H1 (cell line): Measurements from ENCODE around the gene ACTG1. TPM values are rescaled to one million over a fixed set of nuclear protein-coding genes. Genes with fewer than 3 reads are reported as not detected.

ENCODE experiments used
- CTCF ChIA-PET: fragments of 300-600 bp; sonication (Branson Sonifier 250); formaldehyde crosslinking; loops from one replicate; lab custom pipeline; 2021; ENCODE audit not compliant: partially characterized antibody; lab: Charles Lee
- POLR2A ChIA-PET: fragments of 300-600 bp; sonication (Branson Sonifier 250); formaldehyde crosslinking; loops from one replicate; lab custom pipeline; 2021; ENCODE audit warnings: inconsistent platforms; ENCODE audit not compliant: partially characterized antibody; lab: Charles Lee
- DNase-seq, 2 experiments: peaks; one replicate each; pipeline versions ENCODE4 v3.0.0 to v3.0.0-alpha.2; 2010 to 2022; ENCODE audit warnings: low spot score in 2 of 2, low read depth in 1 of 2, mixed read lengths in 1 of 2
- FAIRE-seq: peaks from 2 replicates; lab custom pipeline; 2011; peaks lifted over from hg19 to GRCh38; lab: Jason Lieb, UNC
- H2AFZ ChIP-seq: 2 replicates; pipeline ENCODE4 v1.8.1; 2012; ENCODE audit warnings: low read length, inconsistent platforms
- H2AK5ac ChIP-seq: 2 replicates; pipeline ENCODE4 v1.6.1; 2013; ENCODE audit warnings: low read depth, low read length
- H2BK120ac ChIP-seq: replicated peaks from 2 replicates; pipeline ENCODE3; 2013; ENCODE audit warnings: low read depth, low read length, inconsistent platforms
- H2BK12ac ChIP-seq: 2 replicates; pipeline ENCODE4 v1.6.1; 2013; ENCODE audit warnings: low read depth, low read length
- H2BK15ac ChIP-seq: 2 replicates; pipeline ENCODE4 v1.6.1; 2013; ENCODE audit warnings: low read length
- H2BK20ac ChIP-seq: 2 replicates; pipeline ENCODE4 v1.6.1; 2013; ENCODE audit warnings: low read length
- H2BK5ac ChIP-seq: 2 replicates; pipeline ENCODE4 v1.6.1; 2013; ENCODE audit warnings: low read depth, low read length
- H3K14ac ChIP-seq: 2 replicates; pipeline ENCODE4 v1.6.1; 2013; ENCODE audit warnings: inconsistent platforms; ENCODE audit not compliant: insufficient read length
- H3K18ac ChIP-seq: 2 replicates; pipeline ENCODE4 v1.6.1; 2013; ENCODE audit warnings: low read length; ENCODE audit errors: extremely low read depth
- H3K23ac ChIP-seq: 2 replicates; pipeline ENCODE4 v1.6.1; 2013; ENCODE audit warnings: inconsistent platforms; ENCODE audit not compliant: insufficient read length
- H3K23me2 ChIP-seq: 2 replicates; pipeline ENCODE4 v1.6.1; 2013; ENCODE audit warnings: low read depth, low read length
- H3K27ac ChIP-seq: 2 replicates; pipeline ENCODE4 v1.6.1; 2011; ENCODE audit warnings: low read depth, low read length, inconsistent platforms
- H3K27me3 ChIP-seq, 4 experiments: replicated peaks in 1 of 4; 1 replicate in 1 of 4; 2 replicates in 3 of 4; pipeline versions ENCODE4 v1.6.1 to v1.8.1; 2011 to 2013; ENCODE audit warnings: low read length in 3 of 4, mild to moderate bottlenecking in 3 of 4, inconsistent platforms in 2 of 4, mixed read lengths in 2 of 4, moderate library complexity in 1 of 4; ENCODE audit not compliant: control insufficient read depth in 3 of 4, insufficient read depth in 3 of 4; ENCODE audit errors: extremely low read depth in 1 of 4
- H3K36me3 ChIP-seq, 4 experiments: 2 replicates each; pipeline versions ENCODE4 v1.6.1 to v1.8.1; 2011 to 2013; ENCODE audit warnings: mild to moderate bottlenecking in 4 of 4, low read length in 3 of 4, moderate library complexity in 2 of 4, control low read depth in 1 of 4, inconsistent platforms in 1 of 4; ENCODE audit not compliant: insufficient read depth in 4 of 4, control insufficient read depth in 2 of 4
- H3K4ac ChIP-seq: replicated peaks from 2 replicates; pipeline ENCODE3; 2013; ENCODE audit warnings: low read length, low read depth, mixed read lengths, inconsistent platforms; ENCODE audit not compliant: insufficient read length
- H3K4me1 ChIP-seq, 4 experiments: replicated peaks in 1 of 4; 1 replicate in 1 of 4; 2 replicates in 3 of 4; pipeline versions ENCODE4 v1.6.1 to v1.8.1; 2011 to 2013; ENCODE audit warnings: low read length in 3 of 4, inconsistent platforms in 2 of 4, mixed read lengths in 1 of 4; ENCODE audit not compliant: insufficient read depth in 4 of 4, control insufficient read depth in 3 of 4
- H3K4me2 ChIP-seq, 2 experiments: 2 replicates each; pipeline versions ENCODE4 v1.6.1 to v1.8.1; 2011 to 2013; ENCODE audit warnings: low read depth in 2 of 2, low read length in 2 of 2, control low read depth in 1 of 2, inconsistent platforms in 1 of 2, mild to moderate bottlenecking in 1 of 2; ENCODE audit not compliant: insufficient read depth in 1 of 2
- H3K4me3 ChIP-seq, 4 experiments: fragments of 200-600, 300-600 bp in 1 of 4; sonication (generic), shearing (Covaris generic), sonication (Bioruptor Twin) in 1 of 4; 2 replicates each; pipeline versions ENCODE4 v1.5.1 to v1.8.1; 2011 to 2016; ENCODE audit warnings: low read length in 4 of 4, low read depth in 3 of 4, control low read depth in 2 of 4, inconsistent platforms in 2 of 4, mild to moderate bottlenecking in 2 of 4, mixed read lengths in 1 of 4, moderate library complexity in 1 of 4; ENCODE audit not compliant: insufficient read depth in 2 of 4; ENCODE audit errors: extremely low read depth in 1 of 4
- H3K56ac ChIP-seq: replicated peaks from 2 replicates; pipeline ENCODE3; 2013; ENCODE audit warnings: low read depth, mild to moderate bottlenecking, mixed read lengths, low read length, inconsistent platforms; ENCODE audit not compliant: insufficient read length
- H3K79me1 ChIP-seq: 2 replicates; pipeline ENCODE4 v1.6.1; 2013; ENCODE audit warnings: low read depth, low read length, control low read depth
- H3K79me2 ChIP-seq, 2 experiments: 2 replicates each; pipeline versions ENCODE4 v1.6.1 to v1.8.1; 2012 to 2013; ENCODE audit warnings: low read length in 2 of 2, mild to moderate bottlenecking in 2 of 2, inconsistent platforms in 1 of 2; ENCODE audit not compliant: insufficient read depth in 2 of 2, control insufficient read depth in 1 of 2
- H3K9ac ChIP-seq, 4 experiments: replicated peaks in 1 of 4; 1 replicate in 1 of 4; 2 replicates in 3 of 4; pipeline versions ENCODE4 v1.6.1 to v1.8.1; 2011 to 2013; ENCODE audit warnings: low read depth in 3 of 4, low read length in 3 of 4, control low read depth in 2 of 4, mild to moderate bottlenecking in 2 of 4, moderate library complexity in 2 of 4, inconsistent platforms in 1 of 4; ENCODE audit errors: extremely low read depth in 1 of 4
- H3K9me3 ChIP-seq, 2 experiments: 2 replicates each; pipeline versions ENCODE4 v1.6.1 to v1.8.1; 2012 to 2013; ENCODE audit warnings: mild to moderate bottlenecking in 2 of 2, moderate library complexity in 2 of 2, control low read depth in 1 of 2, inconsistent platforms in 1 of 2, low read depth in 1 of 2, low read length in 1 of 2, mixed read lengths in 1 of 2; ENCODE audit not compliant: insufficient read depth in 2 of 2
- H4K20me1 ChIP-seq, 2 experiments: replicated peaks in 1 of 2; 2 replicates each; pipeline versions ENCODE3 to v1.8.1; 2011 to 2013; ENCODE audit warnings: inconsistent platforms in 2 of 2, low read length in 2 of 2, mild to moderate bottlenecking in 1 of 2; ENCODE audit not compliant: insufficient read depth in 2 of 2, control insufficient read depth in 1 of 2
- H4K5ac ChIP-seq: 2 replicates; pipeline ENCODE4 v1.6.1; 2013; ENCODE audit warnings: low read length, low read depth, mixed read lengths, inconsistent platforms; ENCODE audit not compliant: insufficient read length
- H4K8ac ChIP-seq: 2 replicates; pipeline ENCODE4 v1.8.0; 2013; ENCODE audit warnings: mild to moderate bottlenecking, moderate library complexity, low read length, inconsistent platforms; ENCODE audit not compliant: insufficient read depth; ENCODE audit errors: extremely low read depth
- H4K91ac ChIP-seq: replicated peaks from 2 replicates; pipeline ENCODE3; 2013; ENCODE audit warnings: low read length, mixed read lengths, inconsistent platforms; ENCODE audit not compliant: insufficient read length
- CTBP2 ChIP-seq: IDR thresholded peaks from 2 replicates; pipeline ENCODE4 v1.7.0; 2011; ENCODE audit warnings: borderline replicate concordance, mild to moderate bottlenecking, moderate library complexity, mixed read lengths, low read length; ENCODE audit not compliant: insufficient read depth, insufficient read length
- E2F6 ChIP-seq: IDR thresholded peaks from 2 replicates; pipeline ENCODE4 v1.6.1; 2012; ENCODE audit warnings: inconsistent platforms
- KDM4A ChIP-seq: IDR thresholded peaks from one replicate; pipeline ENCODE4 v1.7.1; 2012; ENCODE audit warnings: low read depth, mild to moderate bottlenecking, moderate library complexity, low read length, inconsistent platforms; ENCODE audit not compliant: severe bottlenecking
- KDM5A ChIP-seq: fragments of 200-600 bp; IDR thresholded peaks from 2 replicates; pipeline ENCODE4 v1.7.1; 2012; ENCODE audit warnings: mild to moderate bottlenecking, low read length, inconsistent platforms, mixed read lengths
- NRF1 ChIP-seq: IDR thresholded peaks from 2 replicates; pipeline ENCODE4 v1.6.1; 2011; ENCODE audit warnings: mild to moderate bottlenecking, low read depth, low read length, improper control_type of control experiment
- RNF2 ChIP-seq: fragments of 200-900, 300-1000 bp; sonication (generic); IDR thresholded peaks from 2 replicates; pipeline ENCODE4 v1.7.1; 2016; ENCODE audit warnings: borderline replicate concordance, low read depth, mild to moderate bottlenecking, antibody characterized with exemption, low read length; ENCODE audit not compliant: poor library complexity, severe bottlenecking; ENCODE audit errors: missing control alignments
- SIRT6 ChIP-seq: IDR thresholded peaks from one replicate; pipeline ENCODE4 v1.7.1; 2012; ENCODE audit warnings: low read length, inconsistent platforms
- SP1 ChIP-seq: IDR thresholded peaks from 2 replicates; pipeline ENCODE4 v1.6.1; 2011; ENCODE audit warnings: low read depth, low read length
- TAF1 ChIP-seq: IDR thresholded peaks from 2 replicates; pipeline ENCODE4 v1.6.1; 2011; ENCODE audit warnings: mild to moderate bottlenecking, low read depth, low read length
- ZNF274 ChIP-seq: IDR thresholded peaks from 2 replicates; pipeline ENCODE4 v1.7.0; 2012; ENCODE audit warnings: low read length, borderline replicate concordance; ENCODE audit errors: extremely low read depth
- WGBS, 2 experiments: shearing (Covaris generic) in 1 of 2; methylation state at CpG; one replicate each; pipeline versions ENCODE4 v1.1.6 to v1.1.7; 2013 to 2015; ENCODE audit warnings: low lambda C conversion rate in 2 of 2, mixed read lengths in 2 of 2, inconsistent platforms in 1 of 2, low coverage in 1 of 2, missing lambda C conversion rate in 1 of 2; ENCODE audit not compliant: insufficient replicate concordance in 2 of 2, insufficient coverage in 1 of 2, insufficient read length in 1 of 2; ENCODE audit errors: extremely low coverage in 1 of 2, missing lambda C conversion rate in 1 of 2; 5-methylcytosine and 5-hydroxymethylcytosine counted together
- polyA plus RNA-seq, 7 experiments: library from polyadenylated mRNA; depleted of rRNA in 3 of 7; stranded (reverse) in 5 of 7; unstranded in 2 of 7; fragments of >200 nt in 5 of 7; fragments of 200-250 nt in 2 of 7; gene quantifications; 1 replicate in 5 of 7; 2 replicates in 1 of 7; 4 replicates in 1 of 7; pipeline versions ENCODE4 v1.2.1 to v1.2.3, GENCODE V29; 2011 to 2013; ENCODE audit warnings: missing spikeins in 2 of 7, mixed read lengths in 2 of 7
- total RNA-seq: library from RNA; stranded (reverse); fragmentation: NEBNext Ultra II Directional; extraction: Animal tissue kit (Norgen Biotek cat#: 25700); gene quantifications from 2 replicates; pipeline ENCODE4 v1.2.1, GENCODE V29; 2021

ACTG1 gene
- total and polyA plus RNA-seq, 2 of the 8 experiments (the other 6 are each of a cell fraction or from before 2014, with no cell fraction given): 3,535 to 5,010 TPM

- H2BK5ac ChIP-seq: no peak overlapping the region; the same call in 1 of the 2 replicates
- H3K56ac ChIP-seq: peak overlapping the region; percentile 46
- no peak overlapping the region for H3K23ac ChIP-seq
- H3K27me3 ChIP-seq: peaks cover 4 to 22% (median 18%) of the 10 kb centered on the region in 4 experiments
- H2BK15ac ChIP-seq: no peak overlapping the region
- peak overlapping the region; percentile 12 to 60 (median 22); a peak in 5 of 8 replicates for H3K4me3 ChIP-seq
- no peaks in the 10 kb centered on the region for H3K79me1 ChIP-seq
- DNase-seq (peak in 1 of 2 experiments; percentile 87), FAIRE-seq (no peak)
- H3K9ac ChIP-seq: no peak overlapping the region
- peak overlapping the region; percentile 88 for H4K8ac ChIP-seq
- H3K18ac ChIP-seq: peak overlapping the region; percentile 32
- peak overlapping the region; percentile 27; the same call in 1 of the 2 replicates for H2BK12ac ChIP-seq
- H3K79me2 ChIP-seq: no peaks in the 10 kb centered on the region
- POLR2A ChIA-PET: interaction anchor here (3.7 to 35.8 kb wide), 2 partner anchors 11 to 28 kb away, joined by 22 to 1004 read pairs; partner anchors contain the start of genes ACTG1 and FSCN2
- H3K36me3 ChIP-seq: no peaks in the 10 kb centered on the region
- no peak overlapping the region for H2BK20ac ChIP-seq
- peak overlapping the region; percentile 88 for H4K5ac ChIP-seq
- no peak overlapping the region for H3K14ac ChIP-seq
- peak overlapping the region; percentile 85 for H4K91ac ChIP-seq
- CTCF ChIA-PET: interaction anchor here (1.1 kb wide), 1 partner anchor 93 kb away, joined by 3 read pairs; the partner anchor contains the start of gene BAHCC1
- H3K4me1 ChIP-seq: peaks cover 6 to 40% (median 29%) of the 10 kb centered on the region in 4 experiments
- H4K20me1 ChIP-seq: no peaks in the 10 kb centered on the region
- H3K27ac ChIP-seq: no peak overlapping the region; the same call in 1 of the 2 replicates
- H3K4me2 ChIP-seq: peak overlapping the region; percentile 59 to 69
- no peaks in the 10 kb centered on the region for H3K9me3 ChIP-seq
- no peak overlapping the region for H2AK5ac ChIP-seq
- no peak overlapping the region for H3K4ac ChIP-seq
- 11% methylated on average over 71 of the region's 87 CpGs; no CpG with 5 or more reads in 1 of the 2 experiments for WGBS, 2 experiments
- H2BK120ac ChIP-seq: no peak overlapping the region
- peaks cover 10% of the 10 kb centered on the region; the same call in 1 of the 2 replicates for H3K23me2 ChIP-seq
- no peak overlapping the region; the same call in 1 of the 2 replicates for H2AFZ ChIP-seq
- TF ChIP-seq SP1: no peak
- TF ChIP-seq NRF1: peak; percentile 47
- no peak for TF ChIP-seq KDM5A
- peak; percentile 56 for TF ChIP-seq KDM4A
- peak; percentile 85 for TF ChIP-seq E2F6
- no peak for TF ChIP-seq SIRT6
- no peak for TF ChIP-seq ZNF274
- no peak for TF ChIP-seq RNF2
- peak; percentile 45; the same call in 1 of the 2 replicates for TF ChIP-seq TAF1
- TF ChIP-seq CTBP2: no peak
Observed at GRCh38 chr17:81487487-81488275, 24.9 kb downstream of the ACTG1 start.
